GM13977 (cell line): ENCODE measurements around the gene LAMA3.

ENCODE experiments used
- DNase-seq: peaks from one replicate; pipeline ENCODE4 v3.0.0; 2012; ENCODE audit warnings: low spot score
- in situ Hi-C: fragments of 300-500 bp; cut with MboI; formaldehyde crosslinking; loops from one replicate; pipeline ENCODE4 v1.12.0; 2022; ENCODE audit warnings: low sequenced_read_pairs, low pct_unique_long_range_greater_than_20kb, mixed read lengths, inconsistent platforms; ENCODE audit not compliant: unreplicated experiment
- TF ChIP-seq, protein P1 (sequence below): IDR thresholded peaks from 2 replicates; pipeline ENCODE4 v1.5.1; 2012; ENCODE audit warnings: mild to moderate bottlenecking, control low read depth; ENCODE audit not compliant: insufficient read depth; ENCODE audit errors: extremely low read depth, missing control alignments

Gene LAMA3

DNA sequence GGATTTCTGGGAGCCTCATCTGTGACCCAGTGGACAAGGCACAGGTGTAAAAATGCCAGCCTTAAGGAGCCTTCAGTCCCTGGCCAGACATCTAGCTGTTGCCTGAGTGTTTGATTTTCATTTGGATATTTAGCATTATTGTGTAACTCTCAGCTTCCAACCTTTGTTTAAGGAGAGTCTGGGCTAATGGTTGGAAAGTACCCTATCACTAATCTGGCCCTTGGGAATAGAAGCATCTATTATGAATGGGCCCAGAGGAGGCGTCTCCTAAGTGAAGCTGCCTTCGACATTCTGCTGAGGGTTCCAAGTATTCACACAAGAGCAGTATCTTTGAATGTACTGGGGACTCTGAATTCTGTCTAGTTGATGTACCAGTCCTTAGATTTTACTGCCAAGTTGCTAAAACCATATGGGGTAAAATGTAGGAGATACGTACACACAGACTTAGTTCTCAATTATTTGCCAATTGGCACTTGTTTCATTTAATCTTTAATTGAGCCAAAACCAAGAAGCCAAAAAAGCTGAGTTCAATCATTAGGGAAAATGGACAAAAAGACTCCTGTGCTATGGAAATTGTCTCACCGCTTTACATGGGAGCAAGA is 19.3 kb upstream of the LAMA3 start:
- TF ChIP-seq, protein P1, sequence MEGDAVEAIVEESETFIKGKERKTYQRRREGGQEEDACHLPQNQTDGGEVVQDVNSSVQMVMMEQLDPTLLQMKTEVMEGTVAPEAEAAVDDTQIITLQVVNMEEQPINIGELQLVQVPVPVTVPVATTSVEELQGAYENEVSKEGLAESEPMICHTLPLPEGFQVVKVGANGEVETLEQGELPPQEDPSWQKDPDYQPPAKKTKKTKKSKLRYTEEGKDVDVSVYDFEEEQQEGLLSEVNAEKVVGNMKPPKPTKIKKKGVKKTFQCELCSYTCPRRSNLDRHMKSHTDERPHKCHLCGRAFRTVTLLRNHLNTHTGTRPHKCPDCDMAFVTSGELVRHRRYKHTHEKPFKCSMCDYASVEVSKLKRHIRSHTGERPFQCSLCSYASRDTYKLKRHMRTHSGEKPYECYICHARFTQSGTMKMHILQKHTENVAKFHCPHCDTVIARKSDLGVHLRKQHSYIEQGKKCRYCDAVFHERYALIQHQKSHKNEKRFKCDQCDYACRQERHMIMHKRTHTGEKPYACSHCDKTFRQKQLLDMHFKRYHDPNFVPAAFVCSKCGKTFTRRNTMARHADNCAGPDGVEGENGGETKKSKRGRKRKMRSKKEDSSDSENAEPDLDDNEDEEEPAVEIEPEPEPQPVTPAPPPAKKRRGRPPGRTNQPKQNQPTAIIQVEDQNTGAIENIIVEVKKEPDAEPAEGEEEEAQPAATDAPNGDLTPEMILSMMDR = no peak
- in situ Hi-C loops = no loop called here
- DNase-seq = no peak

DNA sequence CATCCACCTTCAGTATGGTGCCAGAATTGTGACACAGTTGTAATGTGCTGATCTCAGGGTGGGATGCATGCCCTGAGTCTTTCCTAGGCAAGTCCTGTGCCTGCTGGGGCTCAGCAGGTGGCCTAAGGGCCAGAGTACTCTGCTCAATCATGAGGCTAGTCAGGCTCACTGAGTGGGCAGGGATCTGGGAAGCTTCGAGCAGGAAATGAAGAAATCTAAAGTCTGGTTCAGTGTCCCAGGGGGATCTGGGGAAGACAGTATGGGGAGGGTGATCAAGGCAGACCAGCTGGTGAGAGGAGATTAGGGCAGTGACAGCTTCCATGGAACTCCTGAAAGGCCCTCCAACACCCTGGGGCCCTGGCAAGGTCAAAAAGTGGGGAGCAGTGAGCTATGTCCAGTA is 17.7 kb upstream of the LAMA3 start:
- in situ Hi-C loops = no loop called here
- TF ChIP-seq, protein P1 = no peak
- DNase-seq = no peak

DNA sequence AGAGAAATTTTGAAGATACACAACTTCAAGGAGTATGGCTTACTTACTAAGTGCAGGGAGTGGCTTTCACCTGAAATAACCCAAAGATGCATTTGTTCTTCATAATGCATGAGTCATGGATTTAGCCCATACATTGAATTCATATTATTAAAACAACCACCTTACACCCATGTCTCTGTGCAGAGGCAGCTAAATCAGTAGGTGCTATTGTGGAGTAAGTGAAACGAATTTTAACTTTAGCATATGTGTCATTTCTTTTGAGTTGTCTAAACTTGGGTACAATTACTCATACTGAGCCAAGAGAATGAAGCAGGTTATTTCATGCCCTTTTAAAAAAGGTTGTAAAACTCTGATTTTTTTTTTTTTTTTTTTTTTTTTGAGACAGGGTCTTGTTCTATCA is 15.5 kb upstream of the LAMA3 start:
- DNase-seq = no peak
- in situ Hi-C loops = no loop called here
- TF ChIP-seq, protein P1 = no peak

DNA sequence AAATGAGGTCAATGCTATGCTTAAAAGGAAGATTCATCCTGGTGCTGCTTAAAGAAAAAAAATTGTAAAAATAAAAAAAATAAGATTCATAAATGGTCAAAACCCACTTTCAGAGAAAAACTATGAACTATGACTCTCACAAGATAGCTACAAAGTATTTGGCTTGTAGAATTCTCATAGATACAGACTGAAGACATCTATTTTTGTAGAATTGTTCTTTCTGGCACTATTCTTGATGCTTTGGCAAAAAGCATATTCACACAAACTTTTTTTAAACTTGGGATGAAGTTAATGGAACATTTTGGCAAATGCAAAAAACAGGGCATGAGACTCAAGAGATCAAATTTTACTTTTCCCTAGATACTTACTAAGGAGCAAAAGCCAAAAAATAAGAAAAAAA is 14.0 kb upstream of the LAMA3 start:
- TF ChIP-seq, protein P1 = no peak
- in situ Hi-C loops = no loop called here
- no peak for DNase-seq

DNA sequence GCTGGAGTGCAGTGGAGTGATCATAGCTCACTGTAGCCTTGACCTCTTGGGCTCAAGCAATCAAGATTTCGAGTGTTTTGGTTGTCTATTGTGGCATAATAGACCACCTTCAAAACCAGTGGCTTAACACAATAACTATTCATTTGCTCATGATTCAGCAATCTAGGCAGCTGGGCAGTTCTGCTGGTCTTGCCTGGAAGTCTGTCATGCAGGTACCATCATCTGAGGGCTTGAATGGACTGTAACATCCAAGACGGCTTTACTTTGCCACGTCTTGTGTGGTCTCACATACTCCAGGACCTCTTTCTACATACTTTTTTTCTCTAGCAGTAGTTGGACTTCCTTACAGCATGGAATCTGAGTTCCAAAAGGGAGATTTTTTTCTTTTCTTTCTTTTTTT is 13.4 kb upstream of the LAMA3 start:
- DNase-seq = no peak
- in situ Hi-C loops = no loop called here
- TF ChIP-seq, protein P1 = no peak

DNA sequence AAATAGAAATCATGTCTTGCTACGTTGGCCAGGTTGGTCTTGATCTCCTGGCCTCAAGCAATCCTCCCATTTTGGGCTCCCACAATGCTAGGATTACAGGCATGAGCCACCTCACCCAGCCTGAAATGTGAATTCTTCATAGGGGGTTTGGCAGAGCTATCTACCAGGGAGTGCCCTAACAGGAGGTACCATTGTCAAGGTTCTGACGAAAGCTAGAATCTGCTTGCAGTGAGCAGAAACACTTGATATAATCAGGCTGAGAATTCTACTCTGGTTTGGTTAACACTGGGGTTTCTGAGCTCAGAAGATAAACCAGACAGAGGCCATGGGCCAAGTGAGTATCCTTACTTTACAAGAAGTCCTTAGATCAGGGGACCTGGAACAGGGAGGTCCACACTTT is 7.2 kb upstream of the LAMA3 start:
- in situ Hi-C loops = no loop called here
- DNase-seq = no peak
- TF ChIP-seq, protein P1 = no peak

DNA sequence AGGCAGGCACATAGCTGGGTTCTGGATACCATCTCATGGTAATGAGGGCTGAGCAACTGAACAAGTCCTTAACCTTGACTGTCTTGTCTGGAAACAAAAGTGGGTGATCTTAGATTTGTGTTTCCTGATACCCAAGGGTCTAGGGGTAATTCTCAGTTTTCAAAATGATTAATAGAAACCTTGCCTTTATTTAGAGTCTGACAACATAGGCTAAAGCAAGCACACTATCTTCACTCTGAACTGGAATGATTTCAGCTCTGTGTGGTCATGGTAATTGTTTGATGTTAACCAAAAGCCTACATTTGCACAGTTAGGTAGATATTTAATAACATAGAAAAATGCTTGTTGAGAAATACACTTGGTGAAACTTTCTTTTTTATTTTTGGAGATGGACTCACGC is 6.8 kb upstream of the LAMA3 start:
- TF ChIP-seq, protein P1 = no peak
- in situ Hi-C loops = no loop called here
- DNase-seq = peak; percentile 62
